ENCODE measurements around the gene RIN3.

GRCh38 chr14:92486881-92487280, 26.7 kb upstream of the RIN3 start:
- no peak for TF ChIP-seq CTCF (IDR thresholded peaks at IDR 0.05)
- TF ChIP-seq POLR2A (IDR thresholded peaks at IDR 0.05) = no peak
